C4-2B (cell line): Measurements from ENCODE around the gene OTOGL.

Experiments
- CTCF ChIP-seq: fragments of 450-650 bp; conservative IDR thresholded peaks from 2 replicates; pipeline ENCODE4 v1.5.1; 2017; ENCODE audit warnings: mild to moderate bottlenecking
- ZFX ChIP-seq: fragments of 450-650 bp; IDR thresholded peaks from 2 replicates; pipeline ENCODE4 v1.6.1; 2017

DNA sequence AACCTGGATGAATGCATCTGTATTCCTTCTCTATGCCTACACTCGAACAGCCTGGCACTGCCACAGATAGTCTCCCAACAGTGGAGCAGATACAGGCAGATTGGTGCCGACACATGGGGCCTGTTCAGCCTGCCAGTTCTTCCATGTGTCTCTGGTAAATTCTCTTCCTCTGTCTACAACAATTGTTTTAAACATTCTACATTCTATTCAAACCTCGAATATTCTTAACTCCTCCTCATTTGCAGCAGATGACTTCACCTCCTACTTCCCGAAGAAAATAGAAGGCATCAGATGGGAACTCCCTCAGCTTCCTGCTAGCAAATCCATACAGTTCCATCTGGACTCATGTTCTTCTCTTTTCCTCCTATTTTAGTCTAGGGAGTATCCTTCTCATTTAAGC, 43.1 kb upstream of the OTOGL start:
- no peak for TF ChIP-seq CTCF
- TF ChIP-seq ZFX, result no peak
